Measurements from ENCODE around the gene ZXDC.

The ZXDC gene

DNA sequence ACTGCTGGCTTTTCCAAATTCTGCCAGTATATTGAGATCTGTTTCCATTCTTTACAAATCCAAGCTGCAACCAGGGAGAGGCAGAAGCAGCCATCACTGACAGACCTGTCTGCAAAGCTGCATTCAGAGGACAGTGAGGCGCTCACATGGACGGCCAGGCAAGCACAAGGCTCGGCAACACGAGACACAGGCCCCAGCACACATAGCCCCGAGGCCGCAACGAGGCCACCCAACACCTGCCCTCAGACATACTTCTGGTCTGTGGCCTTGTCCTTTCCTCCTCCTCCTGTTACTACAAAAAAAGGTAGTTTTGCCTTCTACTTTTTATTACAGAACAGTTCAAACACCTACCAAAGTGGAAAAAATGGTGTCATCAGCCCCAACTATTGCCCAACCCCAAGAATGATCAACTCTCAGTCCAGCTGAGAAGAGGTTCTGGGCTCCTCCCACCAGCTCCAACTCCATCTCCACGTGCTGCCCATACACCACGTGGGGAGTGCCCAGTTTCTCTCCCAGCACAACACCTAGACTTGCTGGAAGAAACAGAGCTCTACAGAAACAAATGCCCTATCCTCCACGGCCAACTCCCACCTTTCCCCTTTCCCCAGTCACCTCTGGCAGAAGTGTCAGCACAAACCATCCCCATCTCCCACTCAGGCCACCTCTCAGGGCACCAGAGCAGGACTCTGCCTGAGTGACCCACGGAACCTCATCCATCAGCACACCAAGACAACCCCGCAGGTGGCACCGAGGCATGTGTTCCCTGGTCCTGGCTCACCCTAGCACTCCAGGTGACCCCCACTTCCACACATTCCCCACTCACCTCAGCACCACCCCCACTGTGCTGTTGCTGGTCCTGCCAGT, 7.4 kb downstream of the ZXDC start:
- peaks cover 8% of the 10 kb centered on the region for H3K4me1 ChIP-seq (ENCODE audit: insufficient read depth, insufficient read length)
- no peak overlapping the region for H3K9ac ChIP-seq (ENCODE audit: insufficient read length, low read depth)
- H3K36me3 ChIP-seq (ENCODE audit: insufficient read depth, insufficient read length, low read length): peaks cover 100% of the 10 kb centered on the region
- no peak for DNase-seq (ENCODE audit: low read depth, low spot score)
- TF ChIP-seq SUZ12 (IDR thresholded peaks at IDR 0.05; ENCODE audit: extremely low read depth, insufficient read depth, insufficient read length) (no peak), YY1 (IDR thresholded peaks at IDR 0.05; ENCODE audit: insufficient read depth, insufficient read length) (no peak), ZNF274 (IDR thresholded peaks at IDR 0.05; ENCODE audit: low read depth, low read length) (no peak)
- no peak overlapping the region for H3K4me3 ChIP-seq (ENCODE audit: insufficient read length, low read depth)
- no peaks in the 10 kb centered on the region for H3K27me3 ChIP-seq (ENCODE audit: insufficient read depth, insufficient read length)
- H3K9me3 ChIP-seq (ENCODE audit: insufficient read depth, low read length): no peaks in the 10 kb centered on the region

DNA sequence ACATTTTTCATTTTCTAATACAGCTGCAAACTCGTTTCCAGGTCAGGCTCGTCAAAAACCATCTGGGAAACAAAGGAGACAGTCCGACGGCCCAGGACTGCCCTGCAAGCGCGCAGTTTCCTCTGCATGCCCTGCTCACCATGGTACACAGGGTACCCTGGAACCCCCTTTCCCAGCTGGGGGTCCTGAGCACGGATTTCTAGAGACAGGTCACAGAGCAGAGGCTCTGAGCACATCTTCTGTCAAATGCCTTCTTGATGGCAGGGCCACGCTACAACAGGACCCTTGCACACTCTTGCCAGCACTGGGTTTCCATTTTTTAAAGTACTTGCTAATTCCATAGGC, 8.1 kb downstream of the ZXDC start:
- Histone ChIP-seq H3K4me1 (ENCODE audit: insufficient read depth, insufficient read length) (peaks cover 6% of the 10 kb centered on the region), H3K27me3 (ENCODE audit: insufficient read depth, insufficient read length) (no peaks in the 10 kb centered on the region), H3K9me3 (ENCODE audit: insufficient read depth, low read length) (no peaks in the 10 kb centered on the region), H3K36me3 (ENCODE audit: insufficient read depth, insufficient read length, low read length) (peaks cover 98% of the 10 kb centered on the region), H3K4me3 (ENCODE audit: insufficient read length, low read depth) (no peak overlapping the region), H3K9ac (ENCODE audit: insufficient read length, low read depth) (no peak overlapping the region)
- TF ChIP-seq YY1 (IDR thresholded peaks at IDR 0.05; ENCODE audit: insufficient read depth, insufficient read length): no peak
- TF ChIP-seq SUZ12 (IDR thresholded peaks at IDR 0.05; ENCODE audit: extremely low read depth, insufficient read depth, insufficient read length): no peak
- TF ChIP-seq ZNF274 (IDR thresholded peaks at IDR 0.05; ENCODE audit: low read depth, low read length): no peak
- no peak for DNase-seq (ENCODE audit: low read depth, low spot score)

DNA sequence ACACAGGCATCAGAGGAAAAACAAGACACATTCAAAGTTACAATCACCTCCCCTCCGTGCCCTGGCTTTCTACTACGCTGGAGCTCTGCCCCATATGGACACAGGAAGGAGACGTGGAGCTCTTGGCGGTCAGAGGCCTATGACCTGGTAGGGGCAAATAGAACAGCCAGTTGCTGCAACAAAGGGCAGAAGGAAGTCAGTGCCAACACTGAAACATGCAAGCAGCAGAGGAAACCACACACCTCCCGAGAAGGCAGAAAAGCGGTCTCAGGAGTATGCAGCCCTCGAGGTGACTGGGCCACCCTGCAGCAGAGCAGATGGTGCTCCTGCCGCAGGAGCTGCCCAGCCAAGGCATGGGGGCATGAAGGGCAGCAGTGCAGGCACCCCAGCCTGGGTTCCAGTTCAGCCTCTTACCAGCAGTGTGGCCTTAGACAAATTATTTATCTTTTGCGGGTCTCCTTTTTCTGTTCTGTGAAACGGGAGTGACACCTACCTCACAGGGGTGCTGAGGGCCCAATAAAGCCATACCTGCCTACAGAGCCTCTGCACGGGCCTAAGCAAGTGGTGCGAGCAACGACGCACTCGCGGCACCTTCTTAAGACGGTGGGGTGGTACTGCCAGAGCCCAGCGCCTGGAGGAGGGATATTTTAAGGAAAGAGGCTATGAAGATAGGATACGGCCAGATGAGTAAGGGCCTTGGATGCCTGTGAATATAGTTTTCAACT, 8.6 kb downstream of the ZXDC start:
- TF ChIP-seq SUZ12 (IDR thresholded peaks at IDR 0.05; ENCODE audit: extremely low read depth, insufficient read depth, insufficient read length) (no peak), ZNF274 (IDR thresholded peaks at IDR 0.05; ENCODE audit: low read depth, low read length) (no peak), YY1 (IDR thresholded peaks at IDR 0.05; ENCODE audit: insufficient read depth, insufficient read length) (no peak)
- no peak overlapping the region for H3K9ac ChIP-seq (ENCODE audit: insufficient read length, low read depth)
- H3K27me3 ChIP-seq (ENCODE audit: insufficient read depth, insufficient read length): no peaks in the 10 kb centered on the region
- no peak overlapping the region for H3K4me3 ChIP-seq (ENCODE audit: insufficient read length, low read depth)
- peaks cover under 1% of the 10 kb centered on the region for H3K4me1 ChIP-seq (ENCODE audit: insufficient read depth, insufficient read length)
- peaks cover 98% of the 10 kb centered on the region for H3K36me3 ChIP-seq (ENCODE audit: insufficient read depth, insufficient read length, low read length)
- DNase-seq (ENCODE audit: low read depth, low spot score): no peak
- H3K9me3 ChIP-seq (ENCODE audit: insufficient read depth, low read length): no peaks in the 10 kb centered on the region

DNA sequence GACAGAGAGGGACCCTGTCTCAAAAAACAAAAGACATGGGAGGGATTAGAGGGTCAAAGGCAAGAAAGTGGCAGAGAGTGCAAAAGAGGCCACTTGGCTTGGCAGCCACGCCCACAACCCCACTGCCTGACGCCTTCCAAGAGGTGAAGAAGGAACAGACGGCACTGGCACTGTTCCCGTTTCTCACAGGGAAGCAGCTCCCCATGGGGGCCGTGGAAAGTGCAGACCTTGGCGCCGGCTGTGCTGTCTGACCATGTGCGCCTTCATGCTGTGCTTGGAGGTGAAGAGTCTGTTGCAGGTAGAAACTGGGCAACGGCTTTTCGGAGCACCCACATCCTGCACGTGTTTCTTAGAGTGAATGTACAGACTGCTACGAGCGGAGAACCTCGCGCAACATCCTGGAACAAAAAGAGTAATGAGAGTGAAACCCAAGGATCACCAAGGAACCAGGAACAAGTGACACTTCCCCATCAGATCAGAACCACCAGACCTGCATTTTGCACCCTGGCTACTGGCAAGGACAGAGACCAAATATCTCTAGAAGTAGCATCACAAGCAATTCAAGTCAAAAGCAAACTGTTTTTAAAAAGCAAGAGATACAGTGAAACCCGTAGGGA, 9.7 kb downstream of the ZXDC start:
- no peak overlapping the region for H3K4me3 ChIP-seq (ENCODE audit: insufficient read length, low read depth)
- no peak for TF ChIP-seq ZNF274 (IDR thresholded peaks at IDR 0.05; ENCODE audit: low read depth, low read length)
- TF ChIP-seq SUZ12 (IDR thresholded peaks at IDR 0.05; ENCODE audit: extremely low read depth, insufficient read depth, insufficient read length): no peak
- TF ChIP-seq YY1 (IDR thresholded peaks at IDR 0.05; ENCODE audit: insufficient read depth, insufficient read length): no peak
- no peaks in the 10 kb centered on the region for H3K4me1 ChIP-seq (ENCODE audit: insufficient read depth, insufficient read length)
- DNase-seq (ENCODE audit: low read depth, low spot score): no peak
- H3K27me3 ChIP-seq (ENCODE audit: insufficient read depth, insufficient read length): no peaks in the 10 kb centered on the region
- no peak overlapping the region for H3K9ac ChIP-seq (ENCODE audit: insufficient read length, low read depth)
- H3K9me3 ChIP-seq (ENCODE audit: insufficient read depth, low read length): no peaks in the 10 kb centered on the region
- peaks cover 98% of the 10 kb centered on the region for H3K36me3 ChIP-seq (ENCODE audit: insufficient read depth, insufficient read length, low read length)

DNA sequence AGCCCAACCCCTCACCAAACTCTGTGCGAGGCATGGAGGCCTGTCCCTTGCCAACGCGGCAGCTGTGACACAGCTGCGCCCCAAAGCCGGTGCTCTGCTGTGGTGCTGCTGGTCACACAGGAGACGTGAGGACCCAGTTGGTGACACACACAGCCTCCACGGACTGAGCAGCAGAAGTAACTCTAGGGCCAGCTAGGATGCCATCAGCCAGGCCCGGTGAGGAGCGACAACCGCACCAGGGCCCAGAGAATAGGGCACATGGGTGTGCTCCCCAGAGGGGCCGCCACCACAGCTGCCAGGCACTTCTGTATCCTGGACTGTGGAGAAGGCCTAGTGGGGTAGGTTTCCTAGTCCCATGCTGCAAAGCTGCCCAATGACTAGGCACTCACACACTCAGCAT, 10.7 kb downstream of the ZXDC start:
- H3K9ac ChIP-seq (ENCODE audit: insufficient read length, low read depth): no peak overlapping the region
- H3K27me3 ChIP-seq (ENCODE audit: insufficient read depth, insufficient read length): no peaks in the 10 kb centered on the region
- no peaks in the 10 kb centered on the region for H3K9me3 ChIP-seq (ENCODE audit: insufficient read depth, low read length)
- DNase-seq (ENCODE audit: low read depth, low spot score): no peak
- H3K4me3 ChIP-seq (ENCODE audit: insufficient read length, low read depth): no peak overlapping the region
- H3K4me1 ChIP-seq (ENCODE audit: insufficient read depth, insufficient read length): no peaks in the 10 kb centered on the region
- no peak for TF ChIP-seq YY1 (IDR thresholded peaks at IDR 0.05; ENCODE audit: insufficient read depth, insufficient read length)
- no peak for TF ChIP-seq ZNF274 (IDR thresholded peaks at IDR 0.05; ENCODE audit: low read depth, low read length)
- TF ChIP-seq SUZ12 (IDR thresholded peaks at IDR 0.05; ENCODE audit: extremely low read depth, insufficient read depth, insufficient read length): no peak
- H3K36me3 ChIP-seq (ENCODE audit: insufficient read depth, insufficient read length, low read length): peaks cover 98% of the 10 kb centered on the region

DNA sequence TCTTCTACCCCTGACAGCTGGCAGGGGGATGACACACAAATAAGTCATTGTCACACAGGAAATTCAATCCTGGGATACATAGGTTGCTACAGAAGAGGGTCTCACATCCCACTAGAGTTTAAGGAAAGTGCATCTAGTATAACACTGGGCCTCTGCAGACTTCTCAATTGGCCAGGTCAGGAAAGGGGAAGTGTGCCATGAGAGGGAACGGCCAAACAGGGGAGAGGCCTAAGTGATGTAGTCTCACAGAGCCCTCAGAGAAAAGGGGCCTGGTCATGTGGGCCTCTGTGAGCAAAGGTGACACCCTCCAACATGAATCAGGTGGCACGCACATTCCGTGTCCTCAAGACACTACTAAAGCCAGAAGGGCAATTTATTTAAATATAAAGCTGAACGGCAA, 11.2 kb downstream of the ZXDC start:
- Histone ChIP-seq H3K4me1 (ENCODE audit: insufficient read depth, insufficient read length) (no peaks in the 10 kb centered on the region), H3K36me3 (ENCODE audit: insufficient read depth, insufficient read length, low read length) (peaks cover 98% of the 10 kb centered on the region), H3K27me3 (ENCODE audit: insufficient read depth, insufficient read length) (no peaks in the 10 kb centered on the region), H3K9ac (ENCODE audit: insufficient read length, low read depth) (no peak overlapping the region), H3K4me3 (ENCODE audit: insufficient read length, low read depth) (no peak overlapping the region), H3K9me3 (ENCODE audit: insufficient read depth, low read length) (no peaks in the 10 kb centered on the region)
- no peak for TF ChIP-seq ZNF274 (IDR thresholded peaks at IDR 0.05; ENCODE audit: low read depth, low read length)
- no peak for DNase-seq (ENCODE audit: low read depth, low spot score)

DNA sequence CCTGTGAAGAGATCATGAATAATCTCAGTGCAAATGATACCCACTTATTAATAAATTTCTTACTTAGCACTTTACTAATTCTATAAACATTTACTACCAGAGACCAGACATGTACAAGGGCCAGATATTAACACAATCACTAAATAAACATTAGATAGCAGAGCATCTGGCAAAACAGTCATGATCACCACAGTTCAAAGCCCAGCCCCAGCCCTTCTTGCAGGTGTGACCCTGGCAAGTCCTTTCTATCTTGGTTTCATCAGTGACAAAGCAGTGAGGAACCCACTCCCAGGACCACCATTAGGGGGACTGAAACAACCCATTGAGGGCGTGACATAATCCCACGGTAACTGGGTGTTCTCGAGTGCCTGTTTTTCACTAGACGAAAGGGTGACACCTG, 11.6 kb downstream of the ZXDC start:
- Histone ChIP-seq H3K36me3 (ENCODE audit: insufficient read depth, insufficient read length, low read length) (peaks cover 98% of the 10 kb centered on the region), H3K4me3 (ENCODE audit: insufficient read length, low read depth) (no peak overlapping the region), H3K9me3 (ENCODE audit: insufficient read depth, low read length) (no peaks in the 10 kb centered on the region), H3K4me1 (ENCODE audit: insufficient read depth, insufficient read length) (no peaks in the 10 kb centered on the region), H3K27me3 (ENCODE audit: insufficient read depth, insufficient read length) (no peaks in the 10 kb centered on the region), H3K9ac (ENCODE audit: insufficient read length, low read depth) (no peak overlapping the region)
- no peak for TF ChIP-seq ZNF274 (IDR thresholded peaks at IDR 0.05; ENCODE audit: low read depth, low read length)
- TF ChIP-seq SUZ12 (IDR thresholded peaks at IDR 0.05; ENCODE audit: extremely low read depth, insufficient read depth, insufficient read length): no peak
- TF ChIP-seq YY1 (IDR thresholded peaks at IDR 0.05; ENCODE audit: insufficient read depth, insufficient read length): no peak
- no peak for DNase-seq (ENCODE audit: low read depth, low spot score)
